Measurements from ENCODE around the gene NUDT5. TPM values are rescaled to one million over a fixed set of nuclear protein-coding genes. Genes with fewer than 3 reads are reported as not detected.

NUDT5 gene
- polyA plus RNA-seq, 1 donor (not counting 4 experiments of a cell fraction or from before 2014, with no cell fraction given) = 125 TPM

- FAIRE-seq = no peak
- no peak for DNase-seq (ENCODE audit: low read depth, low spot score)
- Histone ChIP-seq H3K9ac (ENCODE audit: control insufficient read depth, extremely low read depth, insufficient read depth, low read length) (no peak overlapping the region), H3K36me3 (ENCODE audit: control insufficient read depth in 2 of 2, extremely low read depth in 1 of 2, insufficient read depth in 2 of 2, low read length in 2 of 2) (peaks cover 3 to 5% of the 10 kb centered on the region in 2 experiments), H3K9me1 (ENCODE audit: control insufficient read depth, extremely low read depth, insufficient read depth, low read length) (no peaks in the 10 kb centered on the region), H4K20me1 (ENCODE audit: control insufficient read depth, extremely low read depth, insufficient read depth, low read length) (no peaks in the 10 kb centered on the region), H3K4me2 (ENCODE audit: control insufficient read depth, extremely low read depth, insufficient read depth, low read depth, low read length) (no peak overlapping the region), H3K27ac (ENCODE audit: control insufficient read depth, insufficient read depth, low read length) (no peak overlapping the region), H3K4me1 (ENCODE audit: control insufficient read depth, extremely low read depth, insufficient read depth, low read length) (peaks cover 2% of the 10 kb centered on the region), H2AFZ (ENCODE audit: control insufficient read depth, low read length) (no peak overlapping the region), H3K9me3 (ENCODE audit: control insufficient read depth, low read depth, low read length) (no peaks in the 10 kb centered on the region), H3K4me3 (ENCODE audit: control insufficient read depth in 2 of 3, extremely low read depth in 1 of 3, insufficient read depth in 2 of 3, low read depth in 1 of 3, low read length in 3 of 3) (no peak overlapping the region), H3K27me3 (ENCODE audit: control insufficient read depth, extremely low read depth, insufficient read depth, low read length) (no peaks in the 10 kb centered on the region), H3K79me2 (ENCODE audit: control insufficient read depth, insufficient read depth, low read length) (no peaks in the 10 kb centered on the region)
- dilution Hi-C loops (cut with MboI; ENCODE audit: extremely low pct_ligation_motif_present, low sequenced_read_pairs) = no loop called here
- TF ChIP-seq CTCF (optimal IDR thresholded peaks at IDR 0.05 in 1 of 3, IDR thresholded peaks at IDR 0.05 in 1 of 3, conservative IDR thresholded peaks at IDR 0.05 in 1 of 3; ENCODE audit: extremely low read depth in 1 of 3, insufficient read depth in 2 of 3, low read length in 3 of 3) (no peak), EZH2 (IDR thresholded peaks at IDR 0.05; ENCODE audit: low read length) (no peak)
Measured at GRCh38 chr10:12121673-12122072, 74.0 kb downstream of the NUDT5 start.

Small RNAs within 50 kb of the gene (small RNA-seq; reads per million reads assigned to genes)
- 0 reads per million in 3 experiments for gene MIR548AK (ENCODE audit: insufficient read length in 3 of 3, low read depth in 3 of 3, low replicate concordance in 1 of 3)
- gene RNU6-88P (ENCODE audit: insufficient read length in 3 of 3, low read depth in 3 of 3, low replicate concordance in 1 of 3) = 0 reads per million in 3 experiments

Other genes starting within 250 kb of the NUDT5 start
- 14.0 to 20.3 TPM (median 14.4 TPM) in 3 replicates for gene UPF2, start 153.1 kb downstream of the NUDT5 start, polyA plus RNA-seq
- gene DHTKD1, start 126.9 kb downstream of the NUDT5 start, polyA plus RNA-seq = 7.8 to 19.5 TPM (median 12.8 TPM) in 3 replicates
- gene SEC61A2, start 66.2 kb downstream of the NUDT5 start, polyA plus RNA-seq = 11.5 to 13.7 TPM (median 13.5 TPM) in 3 replicates
- gene CDC123, start 297 bp upstream of the NUDT5 start, polyA plus RNA-seq = 122 to 205 TPM (median 146 TPM) in 3 replicates
- 0.76 to 0.97 TPM (median 0.85 TPM) in 3 replicates for gene CAMK1D, start 153.7 kb upstream of the NUDT5 start, polyA plus RNA-seq